Kidney capillary endothelial cell (primary cell): ENCODE data around the gene EN1.

Source experiments
- DNase-seq: peaks from one replicate; pipeline ENCODE4 v3.0.0-alpha.2; 2018; ENCODE audit warnings: low spot score

Gene EN1

DNA sequence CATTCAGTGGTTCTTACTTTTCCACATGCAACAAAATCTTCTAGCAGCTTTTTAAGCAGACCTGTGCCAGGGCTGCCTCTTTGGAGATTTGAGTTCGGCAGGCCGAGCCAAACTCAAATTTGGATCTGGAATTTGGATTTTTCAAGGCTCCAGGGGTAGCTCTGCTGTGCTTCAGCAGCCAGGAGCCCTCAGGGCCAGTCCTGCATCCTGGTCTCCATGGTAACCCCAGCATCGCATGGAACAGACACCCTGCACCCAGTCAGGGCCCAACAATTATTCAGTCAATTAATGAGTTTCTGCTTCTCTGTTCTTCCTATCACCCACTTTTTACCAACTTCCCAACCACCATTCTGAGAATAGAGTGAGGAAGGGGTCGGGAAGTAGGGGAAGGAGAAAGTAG lies 30.0 kb downstream of the EN1 start:
- no peak for DNase-seq

GRCh38 chr2:118816669-118817068 lies 30.8 kb downstream of the EN1 start:
- no peak for DNase-seq

- DNase-seq, result no peak
Measured at GRCh38 chr2:118815731-118816130, 31.7 kb downstream of the EN1 start.

- no peak for DNase-seq
Measured at GRCh38 chr2:118815314-118815713, 32.1 kb downstream of the EN1 start.

DNA sequence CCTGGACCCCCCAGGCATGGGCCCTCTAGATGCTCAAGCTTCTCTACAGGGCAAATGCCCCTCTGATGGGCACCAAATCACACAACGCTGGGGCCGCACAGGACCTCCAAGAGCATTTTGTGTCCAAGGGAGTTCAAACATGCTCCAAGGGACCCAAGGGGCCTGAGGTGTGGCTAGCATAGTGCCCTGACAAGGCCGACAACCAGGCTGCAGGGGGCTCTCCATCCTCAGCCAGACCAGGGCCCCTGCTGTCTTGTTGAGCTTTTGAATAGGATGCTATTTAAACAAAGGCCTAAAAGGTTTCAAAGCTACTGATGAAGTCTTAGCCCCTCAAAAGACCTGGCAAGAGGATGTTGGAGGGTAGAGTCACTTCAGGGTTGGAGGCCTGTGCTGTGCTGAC lies 33.1 kb downstream of the EN1 start:
- no peak for DNase-seq

DNA sequence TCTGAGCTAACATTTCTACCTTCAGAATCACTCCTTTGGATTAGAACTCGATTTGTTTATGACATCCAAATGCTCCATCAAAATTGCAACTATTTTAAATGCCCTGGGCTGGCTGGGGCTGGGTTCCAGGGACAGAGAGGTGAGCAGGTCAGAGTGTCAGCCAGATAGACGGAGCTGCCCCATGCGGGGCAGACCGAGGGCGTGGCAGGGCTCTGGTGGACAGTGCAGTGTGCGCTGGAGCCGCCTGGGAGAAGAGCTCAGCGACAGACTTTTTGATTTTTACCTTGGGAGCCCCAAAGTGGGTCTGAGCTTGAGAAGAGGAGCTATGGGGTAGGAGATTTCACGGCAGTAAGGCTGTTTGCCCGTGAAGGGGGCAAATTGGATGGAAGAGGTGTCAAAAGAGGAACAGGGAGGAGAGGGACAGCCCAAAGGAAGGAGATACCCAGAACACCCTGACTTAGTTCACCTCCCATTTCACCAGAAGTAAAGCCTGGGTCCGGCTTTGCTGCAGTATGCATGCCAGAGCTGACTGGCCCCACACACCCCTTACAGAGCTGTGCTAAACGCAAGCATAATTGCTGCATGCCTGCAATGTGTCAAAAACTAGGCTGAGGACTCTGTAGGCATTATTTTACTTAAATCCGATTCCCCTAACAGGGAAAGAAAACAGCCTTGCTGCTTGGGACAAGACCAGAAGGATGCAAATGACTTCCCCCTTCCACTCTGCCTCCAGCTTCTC lies 33.7 kb downstream of the EN1 start:
- DNase-seq, result no peak

DNA sequence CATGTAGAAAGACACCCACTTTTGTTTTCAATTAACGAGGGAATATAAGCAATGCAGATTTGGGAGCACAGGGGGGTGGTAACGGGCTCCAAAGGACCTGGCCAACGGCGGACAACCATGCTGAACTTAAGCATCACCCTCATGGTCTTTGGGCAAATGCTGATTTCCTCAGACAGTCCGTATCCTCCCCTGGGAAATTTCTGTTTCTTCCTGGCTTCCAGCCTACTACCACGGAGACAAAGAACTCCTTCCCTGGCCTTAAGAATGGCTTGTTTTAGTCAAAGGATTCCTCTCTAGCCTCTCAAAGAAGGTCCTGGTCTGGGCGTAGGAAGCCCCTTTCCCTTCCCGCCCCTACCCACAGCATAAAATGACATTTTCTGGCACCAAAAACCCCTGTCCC lies 34.3 kb downstream of the EN1 start:
- DNase-seq, result no peak

DNA sequence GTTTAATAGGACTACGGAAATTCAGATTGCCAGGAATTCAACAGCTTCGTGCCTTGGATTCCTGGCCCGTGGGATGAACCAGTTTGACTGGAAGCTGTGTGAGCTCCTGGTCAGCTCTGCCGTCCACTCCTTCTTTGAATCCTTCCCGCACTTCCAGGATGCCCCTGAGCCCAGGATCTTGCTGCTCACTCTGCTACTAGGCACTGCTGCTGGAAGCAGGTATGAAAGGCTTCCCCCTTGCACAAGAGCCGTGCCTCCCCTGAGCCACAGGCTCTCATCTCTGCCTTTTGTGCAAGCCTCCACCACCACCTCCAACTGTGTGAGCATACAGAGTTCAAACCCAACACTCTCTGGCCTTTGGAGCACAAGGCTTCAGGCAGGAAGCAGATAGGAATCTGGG lies 34.9 kb downstream of the EN1 start:
- DNase-seq, result no peak

DNA sequence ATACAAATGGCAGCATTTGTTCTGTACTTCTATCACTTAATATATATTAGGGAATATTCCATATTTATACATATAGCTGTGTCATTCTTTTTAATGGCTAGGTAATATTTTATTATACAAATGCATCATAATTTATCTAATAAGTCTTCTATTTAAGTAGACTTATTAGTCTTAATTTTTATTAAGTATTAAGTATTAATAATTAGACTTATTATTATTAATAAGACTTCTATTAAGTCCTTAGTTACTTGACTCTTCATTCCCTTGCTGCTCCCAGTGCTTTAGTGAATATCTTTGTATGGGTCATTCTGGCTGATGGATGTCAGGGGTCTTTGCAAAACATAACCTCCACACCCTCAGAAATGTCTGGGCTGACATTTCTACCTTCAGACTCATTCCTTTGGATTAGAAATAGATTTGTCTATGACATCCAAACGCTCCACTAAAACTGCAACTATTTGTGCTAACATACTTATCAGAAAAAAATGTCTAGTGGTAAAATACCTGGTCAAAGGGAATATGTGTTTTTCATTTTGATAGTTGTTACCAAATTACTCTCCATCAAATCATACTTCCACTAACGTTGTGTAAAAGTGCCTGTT lies 35.8 kb downstream of the EN1 start:
- DNase-seq, result no peak

DNA sequence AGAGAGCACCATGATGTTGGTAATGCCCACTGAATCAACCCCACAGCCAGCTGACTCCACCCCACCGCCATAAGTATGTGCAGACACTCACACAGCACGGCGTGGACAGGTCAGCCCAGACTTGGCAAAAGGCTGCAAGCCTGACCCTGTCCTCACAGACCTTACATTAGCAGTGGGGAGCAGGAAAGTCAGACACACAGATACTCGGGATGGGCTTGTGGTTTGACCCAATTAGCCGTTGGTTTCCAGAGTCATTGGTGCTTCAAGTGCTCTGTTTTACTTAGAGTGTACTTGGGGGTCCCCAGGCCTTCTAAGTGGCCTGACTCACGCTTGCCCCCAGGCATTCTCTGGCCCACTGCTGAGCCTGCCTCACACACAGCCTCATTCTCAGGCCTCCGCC lies 36.7 kb downstream of the EN1 start:
- no peak for DNase-seq

- no peak for DNase-seq
Measured at GRCh38 chr2:118808429-118808809, 39.0 kb downstream of the EN1 start.

DNA sequence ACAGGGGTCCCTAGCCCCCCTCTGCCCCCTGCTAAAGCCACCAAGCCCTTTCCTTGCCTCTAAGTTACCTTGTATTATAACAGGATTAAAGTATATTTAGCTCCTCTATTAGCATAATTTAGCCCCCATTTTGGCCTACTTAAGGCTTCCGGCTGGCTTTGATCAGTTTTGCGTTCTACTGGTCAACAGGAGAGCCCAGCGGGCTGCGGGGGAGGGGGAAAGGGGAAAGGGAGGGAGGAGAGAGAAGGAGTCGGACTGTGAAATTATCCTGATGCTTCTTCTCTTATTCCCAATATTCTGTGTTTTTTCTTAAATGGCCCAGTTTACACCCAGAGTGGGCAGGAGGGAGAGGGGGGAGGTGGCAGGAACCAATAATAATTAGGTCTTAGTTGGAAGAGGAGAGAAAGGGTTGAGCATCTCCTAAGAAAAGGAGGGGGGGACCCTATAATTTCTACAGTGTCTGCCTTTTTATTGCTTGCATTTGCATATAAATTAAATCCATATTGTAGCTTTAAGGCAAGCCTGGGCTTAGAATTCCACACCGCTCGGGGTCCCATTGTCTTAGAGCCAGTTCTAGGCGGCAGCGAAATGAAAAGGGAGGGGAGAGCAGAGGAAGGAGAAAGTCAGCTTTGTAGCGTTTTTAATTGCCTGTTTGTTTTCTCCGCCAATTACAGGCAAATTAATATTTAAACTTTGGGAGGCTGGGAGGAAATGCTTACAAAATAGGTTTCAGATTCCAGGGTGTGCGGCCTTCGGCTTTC lies 39.6 kb downstream of the EN1 start:
- no peak for DNase-seq

DNA sequence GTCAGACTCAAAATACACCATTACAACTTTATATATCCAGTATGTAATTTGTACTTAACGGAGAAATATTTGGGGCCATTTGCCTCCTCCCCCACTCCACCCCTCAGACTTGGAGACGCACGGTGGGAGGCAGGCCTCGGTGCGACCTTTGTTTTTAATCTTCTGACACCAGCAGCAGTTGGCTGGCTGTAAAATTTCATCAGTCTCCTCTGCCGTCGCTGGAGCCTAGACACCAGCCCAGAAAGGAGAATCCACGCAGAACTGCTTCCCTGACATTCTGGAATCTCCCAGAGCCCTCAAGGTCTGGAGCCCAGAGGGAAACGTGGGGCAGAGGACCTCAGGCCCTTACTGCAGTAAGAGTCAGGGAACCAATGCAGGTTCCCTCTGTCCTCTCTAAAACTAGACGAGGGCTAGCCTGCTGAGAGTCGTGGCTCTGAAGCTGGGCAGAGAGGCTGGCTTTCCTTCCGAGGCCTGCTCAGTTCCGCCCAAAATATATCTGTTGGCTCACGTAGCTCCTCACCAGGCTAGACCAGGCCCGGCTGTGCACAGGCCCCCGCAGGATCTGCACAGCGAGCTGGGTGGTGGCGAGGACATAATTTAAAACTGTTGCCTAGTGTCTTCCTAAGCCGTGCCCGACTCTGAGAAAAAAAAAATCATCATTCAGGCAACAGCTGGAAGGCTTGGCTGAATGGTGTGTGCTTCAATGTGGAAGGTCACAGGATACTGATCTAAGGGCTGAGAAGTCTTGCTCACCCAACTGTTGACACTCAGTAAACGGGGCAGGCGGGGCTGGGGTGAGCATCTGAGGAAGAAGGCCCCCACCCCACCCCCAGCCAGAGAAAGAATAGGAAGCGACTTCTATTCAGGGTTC lies 40.4 kb downstream of the EN1 start:
- no peak for DNase-seq

- DNase-seq, result no peak
Measured at GRCh38 chr2:118805064-118805690, 42.3 kb downstream of the EN1 start.

GRCh38 chr2:118803012-118803411 lies 44.4 kb downstream of the EN1 start:
- no peak for DNase-seq

DNA sequence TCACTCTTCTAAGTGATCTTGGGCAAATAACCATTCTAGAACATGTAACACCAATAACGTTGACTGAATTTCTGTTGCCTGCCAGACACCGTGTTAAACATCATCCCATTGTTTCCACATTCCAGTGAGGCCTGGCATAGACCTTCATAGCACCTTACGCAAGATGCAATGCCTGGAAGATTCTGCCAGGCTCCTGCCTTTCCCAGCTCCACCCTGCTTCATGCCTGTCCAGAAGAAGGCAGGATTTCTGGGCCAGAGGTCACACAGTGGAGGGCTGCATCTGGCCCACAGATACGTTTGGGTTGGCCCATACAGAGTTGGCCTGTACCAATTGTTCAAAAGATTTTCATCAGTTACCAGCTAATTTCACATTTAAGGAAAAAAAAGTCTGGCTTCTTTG lies 46.3 kb downstream of the EN1 start:
- DNase-seq, result no peak

DNA sequence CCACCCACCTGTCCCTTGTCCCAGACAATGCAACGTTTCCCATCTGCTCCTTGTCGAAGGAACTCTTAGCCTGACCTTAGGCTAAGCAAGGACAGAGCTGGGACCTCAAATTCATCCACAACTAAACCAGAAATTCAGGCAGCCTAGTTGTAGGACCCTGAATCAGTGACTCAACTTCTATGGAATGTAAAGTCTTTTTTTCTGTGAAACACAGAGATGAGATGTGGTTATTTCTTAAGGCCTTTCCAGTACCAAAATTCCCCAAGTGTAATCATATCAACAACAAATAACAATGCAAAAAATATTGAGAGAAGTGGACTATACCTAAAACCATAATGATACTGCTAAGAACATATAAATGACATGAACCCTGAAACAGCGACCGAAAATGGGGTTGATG lies 46.7 kb downstream of the EN1 start:
- no peak for DNase-seq

DNA sequence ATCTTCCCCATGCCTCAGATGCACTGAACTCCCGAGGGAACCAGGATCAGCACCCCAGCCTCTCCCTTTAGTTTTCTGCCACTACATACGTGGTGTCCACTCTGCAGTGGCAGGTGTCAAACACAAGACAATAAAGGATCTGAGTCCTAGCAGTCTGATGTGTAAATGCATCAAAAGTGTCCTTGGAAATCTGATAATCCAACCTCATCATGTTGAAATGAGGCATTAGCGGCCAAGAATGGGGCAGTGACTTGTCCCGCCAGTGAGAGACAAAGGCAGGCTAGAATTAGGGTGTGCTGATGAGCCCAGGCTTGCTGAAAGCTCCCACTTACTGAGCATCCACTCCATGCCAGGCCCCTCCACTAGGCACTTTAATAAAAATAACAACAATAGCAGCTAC lies 52.9 kb downstream of the EN1 start:
- no peak for DNase-seq
